COR-L47 (cell line): ENCODE measurements around the gene VPS41.
"Not testable (repeated sequence)": the region's sequence is repeated elsewhere in the genome, so short reads cannot be mapped to it uniquely, and the experiment has no call there.

Experiments used
- DNase-seq: peaks from one replicate; lab custom pipeline; 2025; lab: John Stamatoyannopoulos, UW

The VPS41 gene

GRCh38 chr7:38855386-38855785, 53.6 kb downstream of the VPS41 start:
- no peak for DNase-seq

GRCh38 chr7:38854947-38855346, 54.0 kb downstream of the VPS41 start:
- DNase-seq, result not testable (repeated sequence)

- DNase-seq, result no peak
These were observed 57.7 kb downstream of the VPS41 start for GRCh38 chr7:38851321-38851720.

GRCh38 chr7:38846280-38846679, 62.7 kb downstream of the VPS41 start:
- no peak for DNase-seq

- no peak for DNase-seq
These were observed 63.9 kb downstream of the VPS41 start for GRCh38 chr7:38844952-38845563.

- DNase-seq, result no peak
These were observed 66.2 kb downstream of the VPS41 start for GRCh38 chr7:38842746-38843145.

GRCh38 chr7:38840736-38841460, 68.1 kb downstream of the VPS41 start:
- no peak for DNase-seq

- DNase-seq, result no peak
These were observed 69.1 kb downstream of the VPS41 start for GRCh38 chr7:38839851-38840250.

GRCh38 chr7:38838725-38839385, 70.1 kb downstream of the VPS41 start:
- no peak for DNase-seq

- DNase-seq, result no peak
These were observed 74.6 kb downstream of the VPS41 start for GRCh38 chr7:38834357-38834756.

GRCh38 chr7:38833329-38833728, 75.7 kb downstream of the VPS41 start:
- DNase-seq, result no peak

- DNase-seq, result no peak
These were observed 77.6 kb downstream of the VPS41 start for GRCh38 chr7:38831259-38831996.

- DNase-seq, result no peak
These were observed 78.2 kb downstream of the VPS41 start for GRCh38 chr7:38830826-38831225.

- no peak for DNase-seq
These were observed 79.4 kb downstream of the VPS41 start for GRCh38 chr7:38829488-38830165.

- DNase-seq, result no peak
These were observed 81.0 kb downstream of the VPS41 start for GRCh38 chr7:38828026-38828425.

- DNase-seq, result no peak
These were observed 83.1 kb downstream of the VPS41 start for GRCh38 chr7:38825721-38826440.

GRCh38 chr7:38824948-38825347, 84.0 kb downstream of the VPS41 start:
- DNase-seq, result no peak

GRCh38 chr7:38822549-38822948, 86.4 kb downstream of the VPS41 start:
- no peak for DNase-seq

- DNase-seq, result no peak
These were observed 88.4 kb downstream of the VPS41 start for GRCh38 chr7:38820571-38820970.

- no peak for DNase-seq
These were observed 89.5 kb downstream of the VPS41 start for GRCh38 chr7:38819463-38819862.

- DNase-seq, result no peak
These were observed 91.5 kb downstream of the VPS41 start for GRCh38 chr7:38817526-38817925.
